GM21786 (cell line): ENCODE measurements around the gene FAM53A.
"Not testable (repeated sequence)": the region's sequence is repeated elsewhere in the genome, so short reads cannot be mapped to it uniquely, and the experiment has no call there.

Experiments used
- ATAC-seq: cut with Tn5 transposase; IDR thresholded peaks from one replicate; pipeline ENCODE4 v1.9.1; 2021; ENCODE audit not compliant: unreplicated experiment

FAM53A gene

DNA sequence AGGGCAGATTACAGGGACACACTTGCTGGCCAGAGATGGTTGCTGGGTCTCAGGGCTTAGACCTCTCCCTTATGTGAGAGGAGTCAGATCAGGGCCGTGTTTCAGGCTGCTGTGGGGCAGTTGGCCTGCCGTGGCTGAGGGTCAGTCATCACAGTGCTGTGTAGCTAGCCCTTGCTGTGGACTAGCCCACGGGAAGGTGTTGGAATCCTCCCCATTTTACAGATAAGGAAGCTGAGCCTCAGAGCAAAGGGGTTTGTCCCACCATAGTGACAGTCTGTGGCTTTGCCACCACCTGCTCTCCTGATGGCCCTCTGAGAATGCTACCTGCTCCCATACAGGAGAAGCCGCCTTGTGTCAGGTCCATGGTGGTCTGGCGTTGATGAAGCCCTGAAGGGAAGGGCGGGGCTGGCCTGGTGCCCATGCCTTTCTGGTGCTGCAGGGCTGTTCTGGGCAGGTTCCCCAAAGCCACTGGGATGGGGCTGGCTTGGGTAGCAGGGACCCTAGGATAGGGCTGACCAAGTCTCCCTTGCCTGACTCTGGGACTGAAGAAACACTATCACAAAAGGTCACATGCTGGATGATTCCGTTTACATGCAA lies 2.4 kb upstream of the FAM53A start:
- ATAC-seq: no peak

DNA sequence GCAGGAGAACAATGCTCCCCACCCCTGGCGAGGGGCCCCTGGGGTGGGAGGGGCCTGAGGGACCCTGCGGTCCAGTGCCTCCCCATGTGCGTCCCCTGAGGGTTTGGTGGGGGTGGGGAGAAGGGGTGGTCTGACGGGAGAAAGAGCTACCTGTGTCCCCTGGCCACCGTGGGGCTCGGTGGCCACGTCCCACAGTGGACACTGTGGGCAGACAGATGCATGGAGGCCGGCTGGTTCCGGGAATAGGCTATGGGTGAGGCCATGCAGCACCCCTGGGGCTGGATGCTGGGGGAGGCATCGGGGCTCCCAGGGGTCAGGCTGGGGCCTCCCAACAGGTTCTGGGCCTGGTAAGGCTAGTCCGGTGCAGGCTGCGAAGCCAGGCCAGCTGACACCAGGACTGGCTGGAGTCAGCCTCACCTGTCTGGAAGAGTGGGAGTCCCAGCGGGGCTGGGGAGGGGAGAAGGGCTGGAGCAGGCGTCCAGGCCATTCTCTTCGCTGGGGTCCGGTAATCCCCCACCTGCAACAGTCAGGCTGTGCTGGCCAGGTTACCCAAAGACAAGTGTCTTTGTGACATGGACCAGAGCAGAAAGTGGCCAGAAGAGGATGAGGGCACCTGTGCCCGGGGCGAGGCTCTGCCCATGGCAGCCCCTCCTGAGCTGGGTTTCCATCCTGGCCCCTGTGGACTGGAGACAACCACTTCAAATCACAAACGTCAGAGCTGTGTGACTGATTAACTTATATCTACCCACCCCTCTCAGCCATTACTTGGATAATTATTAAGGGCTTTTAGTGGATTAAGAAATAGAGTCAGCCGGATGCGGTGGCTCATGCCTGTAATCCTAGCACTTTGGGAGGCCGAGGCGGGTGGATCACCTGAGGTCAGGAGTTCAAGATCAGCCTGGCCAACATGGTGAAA lies 1.4 kb upstream of the FAM53A start:
- ATAC-seq: no peak

DNA sequence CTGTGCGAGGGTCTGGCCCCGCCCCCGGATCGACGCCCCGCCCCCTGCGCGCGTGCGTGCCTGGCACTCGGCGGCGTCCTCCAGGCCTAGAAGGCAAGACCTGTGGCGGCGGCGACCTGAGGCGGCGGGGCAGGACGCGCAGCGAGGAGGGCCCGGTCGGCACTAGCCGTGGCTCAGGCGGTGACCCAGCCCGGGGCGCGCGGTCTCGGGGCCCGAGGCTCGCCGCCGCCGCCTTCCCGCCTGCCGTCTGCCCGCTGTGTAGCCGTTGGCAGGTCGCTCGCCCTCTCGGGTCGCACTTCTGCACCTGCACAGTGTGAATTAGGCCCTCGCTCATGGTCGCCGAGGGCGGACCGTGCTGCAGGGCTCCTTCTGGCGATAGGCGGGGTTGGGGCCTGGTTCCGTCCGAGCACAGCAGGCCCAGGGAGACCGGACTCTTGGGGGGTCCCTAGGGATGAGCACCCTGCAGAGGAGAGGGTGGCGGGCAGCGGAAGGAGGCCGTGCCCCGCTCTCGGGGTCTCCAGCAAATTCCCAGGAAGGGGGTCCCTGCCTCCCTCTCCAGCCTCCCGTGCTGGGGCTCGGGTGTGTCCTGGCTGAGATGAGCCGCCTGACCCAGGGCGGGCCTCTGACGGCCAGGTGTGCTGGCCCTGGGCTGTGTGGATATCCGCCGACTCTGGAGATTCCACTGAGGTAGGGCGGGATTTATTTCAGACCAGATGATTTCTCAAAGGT lies 557 bp upstream of the FAM53A start:
- no peak for ATAC-seq

DNA sequence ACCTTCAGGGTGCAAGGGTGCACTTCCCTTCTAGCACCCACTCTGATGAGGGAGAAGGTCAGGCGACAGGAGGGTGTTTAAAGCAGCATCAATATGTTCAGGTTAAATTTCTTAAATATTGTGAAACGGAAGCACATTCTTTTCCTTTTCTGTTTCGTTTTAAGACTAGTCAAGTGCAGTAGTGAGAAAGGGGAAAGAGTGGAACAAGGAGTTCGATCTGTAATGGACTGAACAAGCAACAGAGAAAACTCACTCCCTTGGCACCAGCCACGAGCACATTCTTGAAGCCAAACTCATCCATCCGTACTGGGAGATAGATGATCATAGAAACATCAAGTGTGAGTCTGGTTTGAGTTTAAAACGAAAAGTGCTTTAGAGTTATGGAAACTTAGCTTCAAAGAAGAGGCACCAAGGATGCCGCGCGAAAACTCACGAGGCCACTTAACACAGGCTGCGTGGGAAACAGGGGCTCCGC lies 815 bp downstream of the FAM53A start:
- no peak for ATAC-seq

DNA sequence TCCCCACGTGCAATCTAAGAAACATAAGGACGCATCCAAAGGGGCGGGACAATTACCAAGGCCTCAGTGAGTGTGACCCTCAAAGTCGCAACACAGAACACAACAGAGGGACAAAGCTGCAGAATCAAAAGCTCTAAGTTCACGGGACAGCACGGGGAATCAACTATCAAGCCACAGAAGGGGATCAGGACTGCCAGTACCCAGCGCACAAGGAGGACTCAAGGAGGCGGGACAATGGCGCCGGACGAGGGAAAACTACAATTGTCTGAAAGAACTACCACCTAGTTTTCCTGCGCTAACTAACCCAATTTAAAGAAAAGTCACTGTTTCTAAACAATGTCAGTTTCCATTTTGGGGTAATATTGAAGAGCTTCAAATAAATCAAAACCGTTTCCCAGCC lies 1.3 kb downstream of the FAM53A start:
- ATAC-seq: no peak

DNA sequence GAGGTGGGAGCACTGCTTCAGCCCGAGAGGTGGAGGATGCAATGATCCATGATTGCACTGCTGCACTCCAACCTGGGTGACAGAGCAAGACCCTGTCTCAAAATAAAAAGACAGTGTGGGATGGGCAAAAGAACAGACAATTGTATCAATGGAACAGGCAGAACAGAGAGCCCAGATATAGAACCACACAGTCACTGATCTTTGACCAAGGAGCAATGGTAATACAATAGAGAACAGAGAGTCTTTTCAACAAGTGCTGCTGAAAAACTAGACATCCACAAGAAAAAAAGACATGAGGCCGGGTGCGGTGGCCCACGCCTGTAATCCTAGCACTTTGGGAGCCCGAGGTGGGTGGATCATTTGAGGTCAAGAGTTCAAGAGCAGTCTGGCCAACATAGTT lies 5.9 kb downstream of the FAM53A start:
- no peak for ATAC-seq

DNA sequence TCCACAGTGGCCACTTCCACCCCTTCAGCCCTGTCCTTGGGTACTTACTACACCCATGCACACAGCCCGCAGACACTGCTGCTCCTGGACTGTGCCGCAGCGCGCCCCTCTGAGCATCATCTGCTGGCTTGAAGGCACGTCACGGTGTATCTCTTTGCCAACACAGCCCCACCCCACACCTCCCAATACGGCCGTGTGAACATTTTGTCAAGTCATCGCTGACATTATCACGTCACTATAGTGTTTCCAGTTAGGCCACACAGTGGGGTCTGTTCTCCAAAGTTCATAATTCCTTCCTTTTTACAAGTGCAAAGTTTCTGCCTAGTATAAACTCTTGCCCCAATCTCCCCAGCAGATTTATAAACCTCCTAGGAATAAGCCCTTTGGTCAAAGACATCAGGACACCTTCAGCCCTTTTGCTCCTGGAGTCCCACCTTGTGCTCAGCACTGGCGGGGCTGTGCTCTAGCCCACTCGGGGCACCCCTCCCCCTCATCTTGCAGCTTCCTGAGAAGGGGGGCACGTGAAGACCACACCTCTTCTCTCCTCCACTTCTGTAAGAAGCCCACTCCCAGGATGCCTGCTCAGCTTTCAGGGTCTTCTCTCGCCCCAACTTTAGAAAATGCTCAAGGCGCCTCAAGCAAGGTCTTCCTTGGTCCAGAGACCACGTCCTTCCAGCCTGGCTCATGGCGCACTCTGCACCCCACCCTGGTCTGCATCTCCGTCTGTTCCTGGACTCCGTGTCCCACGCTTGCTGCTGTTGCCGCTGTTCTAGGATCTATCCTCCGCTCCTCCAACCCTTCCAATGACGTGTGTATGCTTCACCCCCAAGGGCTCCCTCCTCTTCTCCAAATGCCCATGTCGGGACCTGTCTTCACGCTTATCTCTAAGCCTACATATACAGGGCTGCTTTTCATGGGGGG lies 7.2 kb downstream of the FAM53A start:
- no peak for ATAC-seq

DNA sequence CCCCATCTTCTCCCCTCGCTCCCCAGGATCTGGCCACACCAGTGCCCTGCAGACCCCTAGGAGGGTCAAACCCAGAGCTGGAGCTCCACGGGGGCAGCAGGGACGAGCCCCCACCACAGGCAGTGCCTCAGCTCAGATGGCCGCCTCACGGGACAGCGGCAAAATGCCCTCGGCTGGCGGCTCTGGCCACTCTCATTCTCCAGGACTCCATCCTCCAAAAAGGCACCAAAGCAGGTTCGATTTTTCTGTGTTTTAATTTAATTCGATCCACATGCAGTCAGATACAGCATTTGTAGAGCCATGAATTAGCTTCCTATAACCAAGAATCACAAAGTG lies 8.3 kb downstream of the FAM53A start:
- no peak for ATAC-seq

DNA sequence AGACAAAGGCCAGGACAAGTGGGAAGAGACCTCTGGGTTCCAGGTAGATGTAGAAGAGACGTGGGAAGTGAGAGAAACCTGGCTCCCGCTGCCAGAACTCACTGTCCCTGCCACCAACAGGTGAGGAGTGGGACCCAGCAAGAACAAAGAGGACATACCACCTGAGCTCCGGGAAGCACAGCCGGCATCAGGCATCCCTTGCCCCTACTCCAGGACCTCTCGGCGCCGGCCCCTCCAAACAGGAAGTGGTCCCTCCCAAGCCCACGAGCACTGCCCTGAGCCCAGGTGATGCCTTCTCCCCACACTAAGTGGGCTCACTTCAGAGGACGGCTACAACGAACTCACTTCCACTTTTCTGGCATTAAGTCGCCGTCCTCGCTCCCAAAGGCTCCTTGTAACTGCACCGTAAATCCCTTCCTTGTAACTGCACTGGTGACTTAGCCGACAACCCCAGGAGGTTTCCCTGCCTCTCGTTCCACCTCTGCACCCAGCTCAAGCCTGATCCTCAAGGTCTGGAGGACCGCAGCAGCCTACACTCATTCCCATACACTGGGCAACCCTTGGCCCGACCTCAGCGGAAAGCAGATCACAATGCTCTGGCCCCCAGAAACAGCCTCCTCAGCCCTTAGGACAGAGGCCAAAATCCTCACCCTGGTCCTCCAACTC lies 8.8 kb downstream of the FAM53A start:
- no peak for ATAC-seq

DNA sequence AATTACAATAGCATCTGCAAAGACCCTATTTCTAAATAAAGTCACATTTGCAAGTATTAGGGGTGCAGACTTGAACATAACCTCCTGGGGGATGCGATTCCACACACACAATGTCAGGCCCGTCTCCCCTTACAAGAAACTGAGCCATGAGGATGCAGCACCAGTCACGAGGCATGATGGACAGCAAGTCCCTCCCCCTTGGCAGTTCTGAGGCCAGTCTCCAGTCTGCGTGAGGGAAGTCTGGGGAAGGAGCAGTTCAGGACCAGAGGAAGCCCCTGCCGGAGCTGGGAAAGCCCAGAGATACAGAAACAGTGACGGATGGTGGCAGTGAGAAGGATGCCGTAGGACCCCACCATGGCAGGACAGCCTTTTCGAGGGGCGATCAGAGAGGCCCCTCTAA lies 9.4 kb downstream of the FAM53A start:
- no peak for ATAC-seq

DNA sequence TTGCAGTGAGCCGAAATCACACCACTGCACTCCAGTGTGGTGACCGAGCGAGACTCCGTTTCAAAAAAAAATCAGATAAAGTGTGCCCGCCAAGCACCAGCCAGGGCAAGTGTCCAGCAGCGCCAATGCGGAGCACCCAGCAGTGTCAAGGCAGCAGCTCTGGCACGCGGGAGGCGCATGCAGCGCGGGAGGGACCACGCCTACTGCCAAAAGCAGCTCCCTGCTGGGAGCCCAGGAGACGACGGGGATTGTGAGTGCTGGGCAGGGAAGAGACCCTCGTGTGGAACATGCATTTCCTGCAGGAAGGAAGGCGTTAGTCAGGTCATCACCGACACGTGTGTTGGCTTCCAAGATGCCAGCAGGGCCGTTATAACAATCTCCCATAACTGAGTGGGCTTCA lies 10.4 kb downstream of the FAM53A start:
- no peak for ATAC-seq

DNA sequence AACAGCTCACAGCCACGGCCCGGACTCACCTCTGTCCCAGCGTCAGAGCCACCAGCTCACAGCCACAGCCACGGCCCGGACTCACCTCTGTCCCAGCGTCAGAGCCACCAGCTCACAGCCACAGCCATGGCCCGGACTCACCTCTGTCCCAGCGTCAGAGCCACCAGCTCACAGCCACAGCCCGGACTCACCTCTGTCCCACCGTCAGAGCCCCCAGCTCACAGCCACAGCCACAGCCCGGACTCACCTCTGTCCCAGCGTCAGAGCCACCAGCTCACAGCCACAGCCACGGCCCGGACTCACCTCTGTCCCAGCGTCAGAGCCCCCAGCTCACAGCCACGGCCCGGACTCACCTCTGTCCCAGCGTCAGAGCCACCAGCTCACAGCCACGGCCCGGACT lies 13.1 kb downstream of the FAM53A start:
- ATAC-seq: not testable (repeated sequence)

DNA sequence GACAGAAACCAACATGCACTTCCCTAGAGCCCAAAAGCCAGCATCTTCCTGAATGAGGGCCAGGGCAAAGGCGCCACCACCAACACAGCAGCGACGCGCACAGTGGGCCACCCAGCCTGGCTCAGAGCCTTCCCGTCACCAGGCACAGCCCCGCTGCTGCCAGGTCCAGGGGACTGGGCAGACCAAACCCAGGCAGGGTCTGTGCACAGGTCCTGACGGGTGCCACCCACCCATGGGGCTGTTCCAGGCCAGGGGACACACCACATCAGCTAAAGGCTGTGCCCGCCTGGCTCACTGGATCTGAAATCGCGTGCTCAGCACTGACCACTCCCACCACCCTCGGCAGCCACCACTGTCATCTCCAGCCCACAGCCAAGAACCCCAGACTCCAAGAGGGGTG lies 13.8 kb downstream of the FAM53A start:
- no peak for ATAC-seq

DNA sequence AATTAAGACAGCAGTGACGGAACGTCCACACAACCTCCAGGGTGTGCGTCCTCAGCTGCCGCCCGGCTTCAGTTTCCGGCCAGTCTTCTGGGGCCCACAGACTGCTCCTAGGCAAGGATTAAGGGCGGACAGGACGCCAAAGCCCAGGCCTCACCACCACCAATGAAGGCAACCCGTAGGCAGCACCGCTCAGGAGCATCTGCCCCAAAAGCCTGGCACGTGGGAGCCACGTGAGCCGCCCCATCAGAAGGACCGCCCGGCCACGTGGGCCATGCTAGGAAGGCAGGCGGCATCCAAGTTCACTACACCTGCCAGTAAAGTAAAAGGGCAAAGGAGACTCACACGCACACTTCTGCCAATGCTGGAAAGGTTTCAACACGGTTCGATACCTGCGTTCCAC lies 14.3 kb downstream of the FAM53A start:
- no peak for ATAC-seq

DNA sequence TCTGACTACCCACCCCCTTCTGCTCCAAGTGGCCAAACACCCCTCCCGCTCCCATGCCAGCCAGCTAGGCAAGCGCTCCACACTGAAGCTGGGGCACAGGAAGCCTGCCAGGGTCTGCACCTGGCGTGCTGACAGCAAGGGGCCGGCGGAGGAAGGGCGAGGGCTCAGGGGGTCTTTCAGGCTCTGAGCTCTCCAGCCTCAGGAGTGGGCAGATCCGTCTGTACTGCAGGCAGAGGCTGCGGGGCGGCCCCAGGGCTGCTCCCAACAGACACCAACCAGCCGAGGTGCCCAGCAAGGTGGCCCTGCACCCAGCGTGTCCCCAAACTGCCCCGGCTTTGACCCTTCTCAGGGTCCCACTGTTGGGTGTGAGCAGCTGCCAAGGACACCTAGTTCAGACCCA lies 14.8 kb downstream of the FAM53A start:
- ATAC-seq: no peak

DNA sequence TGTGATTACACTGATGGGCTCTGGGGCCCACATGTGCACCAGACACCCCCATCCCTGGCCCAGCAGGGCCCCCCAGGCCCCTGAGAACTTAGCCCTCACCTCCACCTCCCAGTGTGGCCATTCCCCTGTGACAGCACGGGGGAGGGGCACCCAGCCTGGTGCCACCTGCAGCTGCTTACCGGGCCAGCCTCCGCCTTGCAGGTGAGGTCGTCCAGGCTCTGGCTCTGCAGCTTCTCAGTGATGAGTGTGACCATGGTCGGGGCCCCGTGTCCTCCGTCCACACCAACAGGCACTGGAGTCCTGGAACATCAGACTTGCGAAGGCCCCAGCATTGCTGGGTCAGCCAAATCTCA lies 15.6 kb downstream of the FAM53A start:
- no peak for ATAC-seq

DNA sequence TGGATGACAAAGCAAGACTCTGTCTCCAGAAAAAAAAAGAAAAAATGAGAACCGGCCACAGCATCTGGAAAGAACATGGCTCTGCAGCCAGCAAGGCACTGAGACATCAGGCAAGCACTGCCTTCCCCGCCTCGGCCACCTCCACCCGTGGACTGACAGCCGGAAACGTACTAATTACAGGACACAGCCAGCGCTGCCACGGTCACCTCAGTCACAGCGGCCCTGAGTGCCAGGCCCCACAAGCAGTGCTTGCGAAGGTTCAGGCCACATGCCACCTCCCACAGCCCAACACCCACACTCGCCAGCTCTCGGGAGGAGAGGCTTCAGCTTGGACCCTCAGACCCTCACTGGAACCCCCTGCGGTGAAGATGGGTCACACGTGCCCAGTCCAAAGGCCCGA lies 16.8 kb downstream of the FAM53A start:
- no peak for ATAC-seq

DNA sequence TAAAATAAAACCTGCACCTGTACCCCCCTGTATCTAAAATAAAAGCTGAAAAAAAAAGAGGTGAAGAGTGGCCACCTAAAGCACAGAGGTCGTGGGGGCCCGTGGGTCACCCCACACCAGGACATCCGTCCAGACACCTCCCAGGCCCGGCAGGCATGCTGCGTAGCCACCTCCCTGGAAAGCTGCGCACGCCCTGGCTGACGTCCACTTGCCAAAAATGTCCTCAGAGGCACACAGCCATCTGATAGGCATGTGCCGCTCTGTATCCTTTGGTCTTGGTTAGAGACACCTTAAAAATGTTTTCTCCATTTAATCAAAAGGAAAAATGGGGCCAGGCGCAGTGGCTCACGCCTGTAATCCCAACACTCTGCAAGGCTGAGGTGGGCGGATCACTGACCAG lies 17.7 kb downstream of the FAM53A start:
- no peak for ATAC-seq

DNA sequence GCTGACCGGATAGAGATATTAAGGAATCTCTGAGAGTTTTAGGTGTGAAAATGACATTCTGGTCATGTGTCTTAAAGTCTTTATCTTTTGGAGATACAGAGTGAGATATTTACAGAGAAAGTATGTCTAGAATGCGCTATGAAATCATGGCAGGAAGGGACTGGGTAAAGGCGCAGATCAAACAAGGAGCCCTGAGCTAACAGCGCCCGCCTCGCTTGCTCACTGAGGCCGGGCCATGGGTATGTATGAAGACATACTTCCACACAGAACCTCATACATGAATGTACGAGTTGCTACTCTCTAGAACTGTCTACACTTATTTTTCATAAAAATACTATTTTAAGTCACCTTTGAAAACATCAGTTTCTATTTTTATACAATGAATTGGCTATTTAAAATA lies 20.0 kb downstream of the FAM53A start:
- no peak for ATAC-seq

DNA sequence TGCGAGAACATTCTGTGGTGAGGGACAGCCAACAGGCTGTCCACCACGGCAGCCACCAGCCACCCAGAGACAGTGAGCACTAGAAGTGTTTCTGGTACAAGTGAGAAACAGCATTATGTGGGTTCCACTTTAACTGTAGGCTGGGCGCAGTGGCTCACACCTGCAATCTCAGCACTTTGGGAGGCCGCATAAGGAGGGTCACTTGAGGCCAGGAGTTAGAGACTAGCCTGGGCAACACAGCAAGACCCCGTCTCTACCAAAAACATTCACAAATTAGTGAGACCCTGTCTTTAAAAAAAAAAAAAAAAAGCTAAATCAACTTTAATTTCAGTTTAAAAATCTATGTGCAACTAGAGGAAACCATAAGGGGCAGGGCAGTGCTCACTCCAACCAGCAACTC lies 20.6 kb downstream of the FAM53A start:
- no peak for ATAC-seq

DNA sequence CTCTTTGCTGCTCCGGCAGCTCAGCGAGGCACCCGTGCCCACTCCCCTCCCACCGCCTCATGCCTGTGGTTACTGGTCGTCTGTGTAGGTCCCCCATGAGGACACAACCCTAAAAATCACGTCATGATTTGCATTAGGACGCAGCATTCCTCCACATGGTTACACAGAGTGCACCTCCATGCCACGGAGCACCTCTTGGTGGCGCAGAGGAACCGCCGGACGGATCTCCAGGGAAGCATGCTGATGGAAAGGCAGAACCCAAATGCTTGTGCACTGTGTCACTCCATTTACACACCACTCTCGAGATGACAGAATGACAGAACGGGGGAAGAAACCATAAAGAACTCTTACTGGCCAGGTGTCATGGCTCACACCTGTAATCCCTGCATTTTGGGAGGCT lies 22.4 kb downstream of the FAM53A start:
- ATAC-seq: no peak
